GM23338 (cell line): ENCODE data around the gene NFIA.

Source experiments
- CREB1 ChIP-seq: fragments of 250-450 bp; sonication (Bioruptor Pico); IDR thresholded peaks from 2 replicates; pipeline ENCODE4 v1.5.0; 2020; ENCODE audit warnings: low read depth, mild to moderate bottlenecking, moderate library complexity
- EZH2 ChIP-seq: fragments of 200-600 bp; sonication (generic); IDR thresholded peaks from one replicate; pipeline ENCODE4 v1.8.0; 2017; ENCODE audit warnings: antibody characterized with exemption, mild to moderate bottlenecking, low read depth; ENCODE audit not compliant: unreplicated experiment
- EZH2phosphoT487 ChIP-seq: fragments of 200-600 bp; sonication (generic); IDR thresholded peaks from one replicate; pipeline ENCODE4 v1.8.1; 2018; ENCODE audit warnings: antibody characterized with exemption; ENCODE audit not compliant: unreplicated experiment
- JUNB ChIP-seq: IDR thresholded peaks from one replicate; pipeline ENCODE4 v1.6.1; 2016; ENCODE audit warnings: antibody characterized with exemption; ENCODE audit not compliant: unreplicated experiment
- NANOG ChIP-seq: IDR thresholded peaks from 2 replicates; pipeline ENCODE4 v1.6.1; 2016; ENCODE audit warnings: antibody characterized with exemption, borderline replicate concordance
- POLR2AphosphoS5 ChIP-seq: IDR thresholded peaks from 2 replicates; pipeline ENCODE4 v1.6.1; 2016; ENCODE audit warnings: antibody characterized with exemption, low read depth
- REST ChIP-seq: IDR thresholded peaks from one replicate; pipeline ENCODE4 v1.6.1; 2018; ENCODE audit warnings: antibody characterized with exemption; ENCODE audit not compliant: unreplicated experiment
- ZNF114 ChIP-seq: fragments of 250-450 bp; sonication (Bioruptor Pico); IDR thresholded peaks from 2 replicates; pipeline ENCODE4 v1.5.0; 2020; ENCODE audit warnings: mild to moderate bottlenecking, moderate library complexity
- ZNF331 ChIP-seq: fragments of 250-450 bp; sonication (Bioruptor Pico); IDR thresholded peaks from 2 replicates; pipeline ENCODE4 v1.5.0; 2020; ENCODE audit warnings: low read depth, mild to moderate bottlenecking, moderate library complexity
- ZNF462 ChIP-seq: fragments of 250-450 bp; sonication (Bioruptor Pico); IDR thresholded peaks from 2 replicates; pipeline ENCODE4 v1.5.0; 2020; ENCODE audit warnings: mild to moderate bottlenecking, moderate library complexity
- TF ChIP-seq, protein P1 (sequence below), 2 experiments: fragments of 200-600 bp in 1 of 2; sonication (generic) in 1 of 2; conservative IDR thresholded peaks; 2 replicates each; pipeline versions ENCODE4 v1.5.1 to v1.6.1; 2016 to 2017; ENCODE audit warnings: antibody characterized with exemption in 2 of 2, low read depth in 2 of 2, mild to moderate bottlenecking in 2 of 2, moderate library complexity in 1 of 2
- TF ChIP-seq, protein P2 (sequence below): IDR thresholded peaks from 2 replicates; pipeline ENCODE4 v1.6.1; 2016; ENCODE audit warnings: antibody characterized with exemption

DNA sequence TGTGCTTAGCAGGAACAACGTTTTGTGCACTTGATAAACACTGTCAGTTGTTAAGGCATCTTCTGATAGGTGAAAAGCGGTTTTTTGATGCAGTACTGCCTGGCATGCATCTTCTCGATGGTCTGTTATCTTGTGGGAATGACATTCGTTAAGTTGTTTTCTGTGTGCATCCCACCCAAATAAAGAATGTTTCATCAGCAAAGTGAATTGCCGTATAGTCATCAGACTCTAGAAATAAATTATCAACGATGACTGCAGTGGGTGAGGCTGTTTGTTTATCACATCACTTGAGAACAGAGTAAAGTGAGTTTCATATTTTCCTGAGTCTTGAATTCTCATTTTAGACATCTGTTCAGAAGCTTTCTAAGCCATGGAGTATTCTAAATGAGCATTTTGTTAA, 34.1 kb downstream of the NFIA start:
- TF ChIP-seq NANOG (no peak), CREB1 (CRISPR knock-in tag) (no peak), ZNF114 (CRISPR knock-in tag) (no peak), REST (no peak), POLR2AphosphoS5 (no peak), EZH2phosphoT487 (no peak), EZH2 (no peak), JUNB (no peak), ZNF331 (no peak), ZNF462 (CRISPR knock-in tag) (no peak)
- TF ChIP-seq, protein P1, sequence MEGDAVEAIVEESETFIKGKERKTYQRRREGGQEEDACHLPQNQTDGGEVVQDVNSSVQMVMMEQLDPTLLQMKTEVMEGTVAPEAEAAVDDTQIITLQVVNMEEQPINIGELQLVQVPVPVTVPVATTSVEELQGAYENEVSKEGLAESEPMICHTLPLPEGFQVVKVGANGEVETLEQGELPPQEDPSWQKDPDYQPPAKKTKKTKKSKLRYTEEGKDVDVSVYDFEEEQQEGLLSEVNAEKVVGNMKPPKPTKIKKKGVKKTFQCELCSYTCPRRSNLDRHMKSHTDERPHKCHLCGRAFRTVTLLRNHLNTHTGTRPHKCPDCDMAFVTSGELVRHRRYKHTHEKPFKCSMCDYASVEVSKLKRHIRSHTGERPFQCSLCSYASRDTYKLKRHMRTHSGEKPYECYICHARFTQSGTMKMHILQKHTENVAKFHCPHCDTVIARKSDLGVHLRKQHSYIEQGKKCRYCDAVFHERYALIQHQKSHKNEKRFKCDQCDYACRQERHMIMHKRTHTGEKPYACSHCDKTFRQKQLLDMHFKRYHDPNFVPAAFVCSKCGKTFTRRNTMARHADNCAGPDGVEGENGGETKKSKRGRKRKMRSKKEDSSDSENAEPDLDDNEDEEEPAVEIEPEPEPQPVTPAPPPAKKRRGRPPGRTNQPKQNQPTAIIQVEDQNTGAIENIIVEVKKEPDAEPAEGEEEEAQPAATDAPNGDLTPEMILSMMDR (conservative IDR thresholded peaks at IDR 0.05; ENCODE audit: low read depth in 2 of 2): no peak
- TF ChIP-seq, protein P2, sequence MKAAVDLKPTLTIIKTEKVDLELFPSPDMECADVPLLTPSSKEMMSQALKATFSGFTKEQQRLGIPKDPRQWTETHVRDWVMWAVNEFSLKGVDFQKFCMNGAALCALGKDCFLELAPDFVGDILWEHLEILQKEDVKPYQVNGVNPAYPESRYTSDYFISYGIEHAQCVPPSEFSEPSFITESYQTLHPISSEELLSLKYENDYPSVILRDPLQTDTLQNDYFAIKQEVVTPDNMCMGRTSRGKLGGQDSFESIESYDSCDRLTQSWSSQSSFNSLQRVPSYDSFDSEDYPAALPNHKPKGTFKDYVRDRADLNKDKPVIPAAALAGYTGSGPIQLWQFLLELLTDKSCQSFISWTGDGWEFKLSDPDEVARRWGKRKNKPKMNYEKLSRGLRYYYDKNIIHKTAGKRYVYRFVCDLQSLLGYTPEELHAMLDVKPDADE: no peak
